Right lobe of liver (tissue), 6 donors: ENCODE data around the gene PPOX. TPM values are rescaled to one million over a fixed set of nuclear protein-coding genes. Genes with fewer than 3 reads are reported as not detected.
A peak's percentile ranks its signal among the peaks of the same experiment; 100 is the strongest.

Source experiments
- ATAC-seq, 4 donors: fragments of 200-7000 bp; cut with Tn5 transposase; one replicate each; pipeline ENCODE4 v1.9.1; 2020; ENCODE audit warnings: mild to moderate bottlenecking in 4 of 4, moderate library complexity in 4 of 4
- DNase-seq, 3 donors: peaks; one replicate each; pipeline ENCODE4 v3.0.0-alpha.2; 2020
- H3K27ac ChIP-seq, 3 donors: fragments of 200-600 bp; one replicate each; pipeline ENCODE4 v1.8.0; 2022
- H3K27me3 ChIP-seq, 2 donors: fragments of 200-600 bp; one replicate each; pipeline ENCODE4 v1.8.0; 2022
- H3K36me3 ChIP-seq, 4 donors: fragments of 200-600 bp; sonication (generic) in 1 of 4; one replicate each; pipeline versions ENCODE4 v1.5.1 to v1.8.0; 2017 to 2022; ENCODE audit warnings: control low read depth in 1 of 4
- H3K4me1 ChIP-seq, 4 donors: fragments of 200-600 bp; sonication (generic) in 1 of 4; one replicate each; pipeline versions ENCODE4 v1.5.1 to v1.8.0; 2017 to 2022; ENCODE audit warnings: control low read depth in 1 of 4
- H3K4me3 ChIP-seq, 3 donors: fragments of 200-600 bp; one replicate each; pipeline ENCODE4 v1.8.0; 2022
- H3K9me3 ChIP-seq, 4 donors: fragments of 200-600 bp; sonication (generic) in 1 of 4; one replicate each; pipeline versions ENCODE4 v1.5.1 to v1.8.0; 2017 to 2022; ENCODE audit warnings: control low read depth in 1 of 4
- CTCF ChIP-seq, 4 donors: fragments of 200-600 bp in 3 of 4; fragments of 450-650 bp in 1 of 4; IDR thresholded peaks; one replicate each; pipeline versions ENCODE4 v1.5.1 to v1.8.0; 2016 to 2022; ENCODE audit warnings: antibody characterized with exemption in 4 of 4, mild to moderate bottlenecking in 2 of 4
- POLR2A ChIP-seq: fragments of 450-650 bp; IDR thresholded peaks from one replicate; pipeline ENCODE4 v1.6.1; 2017; ENCODE audit warnings: antibody characterized with exemption, mild to moderate bottlenecking
- WGBS: methylation state at CpG from one replicate; pipeline ENCODE4 v1.1.6; 2018; ENCODE audit warnings: low coverage, low lambda C conversion rate; ENCODE audit not compliant: insufficient coverage; ENCODE audit errors: missing lambda C conversion rate; 5-methylcytosine and 5-hydroxymethylcytosine counted together
- intact Hi-C, 2 donors: fragments of 100-400 bp; cut with DNase I; formaldehyde crosslinking; loops; one replicate each; pipeline versions ENCODE4 v1.11.2 to v1.14.1; 2022
- total RNA-seq, 6 experiments: library from RNA; depleted of rRNA in 2 of 6; stranded (reverse); fragments of >200 nt in 2 of 6; fragmentation: NEBNext Ultra II Directional in 3 of 6; extraction: Animal tissue kit (Norgen Biotek cat#: 25700) in 3 of 6; gene quantifications; one replicate each; pipeline versions ENCODE4 v1.1.0 to v1.2.4, GENCODE V29; 2016 to 2023
- donor health status: DM: no; HTN: yes; CAD: no.
- donor health status: DM: no; HTN: no; CAD: no.
- donor health status: DM: no; HTN: no; CAD: no.
- donor health status: DM: no; HTN: yes; CAD: no.
- donor health status: DM: no; HTN: yes; CAD: no.

The PPOX gene
- total RNA-seq, 6 experiments from 2014 or later, result 7.6 to 14.3 (median 9.5) TPM

- ATAC-seq (peak; percentile 29 to 71 (median 41)), DNase-seq (no peak)
- 72% methylated on average over 3 of the region's 8 CpGs for WGBS
Observed at GRCh38 chr1:161207173-161207572, 40.9 kb downstream of the PPOX start.

DNA sequence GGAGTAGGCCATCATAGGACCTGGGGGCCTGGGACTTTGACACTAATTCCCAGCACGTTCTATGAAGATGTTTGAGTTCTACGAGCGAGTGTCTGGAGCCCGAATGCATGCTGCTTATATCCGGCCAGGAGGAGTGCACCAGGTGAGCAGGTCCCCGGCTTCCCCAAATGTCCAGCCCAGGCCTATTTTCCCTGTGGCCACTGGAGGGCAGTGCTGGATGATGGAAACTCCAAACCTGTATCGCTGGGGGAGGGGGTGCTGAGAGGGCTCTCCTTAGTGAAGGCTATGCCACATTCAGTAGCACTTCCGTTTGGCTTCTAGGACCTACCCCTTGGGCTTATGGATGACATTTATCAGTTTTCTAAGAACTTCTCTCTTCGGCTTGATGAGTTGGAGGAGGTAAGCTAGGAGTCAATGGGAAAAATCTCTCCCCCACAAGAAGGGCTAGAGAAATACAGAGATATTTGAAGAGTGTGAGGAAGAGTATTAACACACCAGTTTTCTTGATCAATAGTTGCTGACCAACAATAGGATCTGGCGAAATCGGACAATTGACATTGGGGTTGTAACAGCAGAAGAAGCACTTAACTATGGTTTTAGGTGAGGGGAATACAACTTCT lies 43.7 kb downstream of the PPOX start:
- intact Hi-C loops, result no loop called here
- TF ChIP-seq CTCF (IDR thresholded peaks at IDR 0.05), result peak; percentile 89 to 97 (median 96)
- TF ChIP-seq POLR2A, result no peak
- Histone ChIP-seq H3K4me1 (peaks cover 0 to 9% (median 0%) of the 10 kb centered on the region in 4 donors), H3K27ac (no peak overlapping the region), H3K4me3 (no peak overlapping the region), H3K27me3 (no peaks in the 10 kb centered on the region), H3K9me3 (no peaks in the 10 kb centered on the region), H3K36me3 (peaks cover 0 to 88% (median 36%) of the 10 kb centered on the region in 4 donors)
- ATAC-seq (peak; percentile 96 to 98 (median 96)), DNase-seq (peak; percentile 84 to 88 (median 84))
- 10% methylated on average over 10 of the region's 11 CpGs for WGBS

More at GRCh38 chr1:161207173-161207572, 40.9 kb downstream of the PPOX start:
- intact Hi-C loops, result no loop called here
- Histone ChIP-seq H3K4me3 (no peak overlapping the region), H3K9me3 (no peaks in the 10 kb centered on the region), H3K4me1 (peaks cover 0 to 21% (median 3%) of the 10 kb centered on the region in 4 donors), H3K27ac (peak overlapping the region; percentile 12 to 58 (median 32)), H3K36me3 (peaks cover 0 to 75% (median 29%) of the 10 kb centered on the region in 4 donors), H3K27me3 (no peaks in the 10 kb centered on the region)
- TF ChIP-seq POLR2A, result peak; percentile 43
- TF ChIP-seq CTCF (IDR thresholded peaks at IDR 0.05), result no peak

DNA sequence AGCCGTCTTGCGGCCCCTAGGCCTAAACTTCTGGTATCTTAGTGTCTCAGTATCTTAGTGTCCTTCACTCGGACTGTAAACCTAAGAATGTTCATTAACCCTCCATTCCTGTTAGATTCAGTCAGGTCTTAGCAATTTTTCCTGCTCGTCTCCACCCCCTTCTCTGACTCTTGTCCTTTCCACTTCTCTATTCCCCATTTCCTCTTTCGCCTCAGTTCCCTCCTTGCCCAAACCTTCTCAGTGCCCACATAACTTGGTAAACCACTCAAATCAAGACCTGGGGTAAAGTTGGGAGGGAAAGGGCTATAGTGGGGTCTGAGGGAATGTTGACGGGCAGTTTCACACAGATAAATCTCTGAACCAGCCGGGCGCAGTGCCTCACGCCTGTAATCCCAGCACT lies 48.1 kb downstream of the PPOX start:
- TF ChIP-seq POLR2A, result no peak
- no peak for TF ChIP-seq CTCF (IDR thresholded peaks at IDR 0.05)
- Histone ChIP-seq H3K36me3 (peaks cover 0 to 49% (median 24%) of the 10 kb centered on the region in 4 donors), H3K4me1 (peaks cover 0 to 44% (median 3%) of the 10 kb centered on the region in 4 donors), H3K4me3 (no peak overlapping the region), H3K27ac (peak overlapping the region in 1 of 3 donors; percentile 63), H3K27me3 (no peaks in the 10 kb centered on the region), H3K9me3 (no peaks in the 10 kb centered on the region)
- 78% methylated on average over 7 of the region's 9 CpGs for WGBS
- no peak for ATAC-seq
- intact Hi-C loops, result no loop called here
- DNase-seq, result no peak

DNA sequence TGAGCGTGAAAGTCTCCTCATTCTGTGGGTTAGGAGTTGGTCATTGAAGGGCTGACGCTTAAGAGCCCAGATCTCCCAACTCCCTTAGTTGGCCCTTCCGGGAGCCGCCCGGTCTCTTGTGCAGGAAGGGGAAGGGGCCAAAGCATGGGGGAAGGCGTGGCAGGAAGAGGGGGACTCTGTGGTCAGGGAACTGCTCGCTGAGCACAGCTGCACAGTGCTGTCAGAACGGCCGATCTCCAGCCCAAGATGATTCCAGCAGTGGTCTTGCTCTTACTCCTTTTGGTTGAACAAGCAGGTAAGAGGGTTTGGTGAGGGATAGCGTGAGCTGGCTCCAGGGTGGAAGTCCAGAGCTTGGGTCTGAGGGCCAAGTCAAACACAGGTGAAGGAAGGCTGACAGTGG lies 48.9 kb downstream of the PPOX start, which contains the start of gene FCER1G:
FCER1G (plus strand) TSS at position 220 of the 400 bp plus-strand sequence; CDS start at position 247, 27 bp downstream.
- no peaks in the 10 kb centered on the region for H3K27me3 ChIP-seq
- peaks cover 0 to 42% (median 5%) of the 10 kb centered on the region in 4 donors for H3K4me1 ChIP-seq
- H3K4me3 ChIP-seq, result peak within 1 kb of the TSS; percentile 14 to 38 (median 21)
- peaks cover 0 to 45% (median 23%) of the 10 kb centered on the region in 4 donors for H3K36me3 ChIP-seq
- intact Hi-C loops, result no loop called here
- ATAC-seq (peak; percentile 5 to 57 (median 26)), DNase-seq (peak in 2 of 3 donors; percentile 67 to 76)
- WGBS, result 54% methylated on average over 6 of the region's 10 CpGs
- TF ChIP-seq CTCF (IDR thresholded peaks at IDR 0.05) (no peak), POLR2A (peak; percentile 66)
- peak within 1 kb of the TSS; percentile 30 to 79 (median 63) for H3K27ac ChIP-seq
- no peaks in the 10 kb centered on the region for H3K9me3 ChIP-seq
